SK-N-SH treated with all-trans-retinoic acid at 6 μM for 48 hours (cell line): Measurements from ENCODE around the gene RBM19.
A peak's percentile ranks its signal among the peaks of the same experiment; 100 is the strongest.

ENCODE experiments used
- ATAC-seq: fragments of 200-7000 bp; cut with Tn5 transposase; 3 replicates; pipeline ENCODE4 v1.9.1; 2020; ENCODE audit warnings: mild to moderate bottlenecking, moderate library complexity
- ARNTL ChIP-seq: fragments of 450-650 bp; formaldehyde crosslinking; IDR thresholded peaks from 2 replicates; pipeline ENCODE4 v1.5.0; 2020; ENCODE audit warnings: low read depth, mild to moderate bottlenecking, moderate library complexity, borderline replicate concordance
- BACH2 ChIP-seq: fragments of 250-450 bp; sonication (Bioruptor Pico); IDR thresholded peaks from 2 replicates; pipeline ENCODE4 v1.9.0; 2021; ENCODE audit warnings: mild to moderate bottlenecking, borderline replicate concordance
- CREB5 ChIP-seq: fragments of 250-450 bp; sonication (Bioruptor Pico); IDR thresholded peaks from 2 replicates; pipeline ENCODE4 v1.5.1; 2020; ENCODE audit warnings: low read depth, mild to moderate bottlenecking, moderate library complexity
- CSDC2 ChIP-seq: fragments of 250-450 bp; sonication (Bioruptor Pico); IDR thresholded peaks from 2 replicates; pipeline ENCODE4 v1.5.0; 2020; ENCODE audit warnings: mild to moderate bottlenecking, moderate library complexity
- CSRNP3 ChIP-seq: fragments of 250-450 bp; sonication (Bioruptor Pico); IDR thresholded peaks from 2 replicates; pipeline ENCODE4 v1.5.1; 2021; ENCODE audit warnings: mild to moderate bottlenecking, moderate library complexity
- ESRRG ChIP-seq: fragments of 250-450 bp; sonication (Bioruptor Pico); IDR thresholded peaks from 2 replicates; pipeline ENCODE4 v1.6.1; 2021; ENCODE audit warnings: mild to moderate bottlenecking
- GLIS3 ChIP-seq: fragments of 250-450 bp; sonication (Bioruptor Pico); IDR thresholded peaks from 2 replicates; pipeline ENCODE4 v1.5.0; 2020; ENCODE audit warnings: mild to moderate bottlenecking, moderate library complexity
- OSR1 ChIP-seq: fragments of 250-450 bp; sonication (Bioruptor Pico); IDR thresholded peaks from 2 replicates; pipeline ENCODE4 v1.8.0; 2022; ENCODE audit warnings: moderate library complexity, mild to moderate bottlenecking, inconsistent platforms
- POU6F1 ChIP-seq: fragments of 250-450 bp; sonication (Bioruptor Pico); IDR thresholded peaks from 2 replicates; pipeline ENCODE4 v1.8.0; 2021; ENCODE audit warnings: low read depth, mild to moderate bottlenecking, moderate library complexity, borderline replicate concordance
- PPARA ChIP-seq: fragments of 250-450 bp; sonication (Bioruptor Pico); IDR thresholded peaks from 2 replicates; pipeline ENCODE4 v1.5.0; 2020; ENCODE audit warnings: mild to moderate bottlenecking, borderline replicate concordance
- RARB ChIP-seq: fragments of 250-450 bp; sonication (Bioruptor Pico); IDR thresholded peaks from 2 replicates; pipeline ENCODE4 v1.8.0; 2021; ENCODE audit warnings: mild to moderate bottlenecking, moderate library complexity
- TOX ChIP-seq: fragments of 250-450 bp; sonication (Bioruptor Pico); IDR thresholded peaks from 2 replicates; pipeline ENCODE4 v1.8.0; 2021; ENCODE audit warnings: mild to moderate bottlenecking, moderate library complexity, borderline replicate concordance
- TSHZ2 ChIP-seq: fragments of 250-450 bp; sonication (Bioruptor Pico); IDR thresholded peaks from 2 replicates; pipeline ENCODE4 v1.5.0; 2020; ENCODE audit warnings: mild to moderate bottlenecking, moderate library complexity
- ZFP3 ChIP-seq: fragments of 250-450 bp; sonication (Bioruptor Pico); IDR thresholded peaks from 2 replicates; pipeline ENCODE4 v1.5.0; 2020; ENCODE audit warnings: mild to moderate bottlenecking, moderate library complexity
- ZFP30 ChIP-seq: fragments of 450-650 bp; formaldehyde crosslinking; IDR thresholded peaks from 2 replicates; pipeline ENCODE4 v1.5.0; 2022; ENCODE audit warnings: mild to moderate bottlenecking, moderate library complexity
- ZNF565 ChIP-seq: fragments of 450-650 bp; formaldehyde crosslinking; conservative IDR thresholded peaks from 2 replicates; pipeline ENCODE4 v1.5.0; 2020; ENCODE audit warnings: low read depth, mild to moderate bottlenecking, moderate library complexity

The RBM19 gene

GRCh38 chr12:113842699-113843098, 123.4 kb downstream of the RBM19 start:
- TF ChIP-seq OSR1 (CRISPR knock-in tag) (no peak), ESRRG (CRISPR knock-in tag) (no peak), ZFP30 (CRISPR knock-in tag) (no peak)
- ATAC-seq: no peak

- no peak for TF ChIP-seq CSRNP3 (CRISPR knock-in tag)
- no peak for ATAC-seq
These were observed 124.3 kb downstream of the RBM19 start for GRCh38 chr12:113841786-113842185.

GRCh38 chr12:113840401-113841042, 125.6 kb downstream of the RBM19 start:
- peak; percentile 20; the same call in 1 of the 3 replicates for ATAC-seq
- TF ChIP-seq CSDC2 (CRISPR knock-in tag) (no peak), TSHZ2 (CRISPR knock-in tag) (no peak), TOX (CRISPR knock-in tag) (no peak), CREB5 (CRISPR knock-in tag) (no peak), ESRRG (CRISPR knock-in tag) (no peak), GLIS3 (no peak), ARNTL (CRISPR knock-in tag) (no peak), BACH2 (CRISPR knock-in tag) (no peak), ZNF565 (CRISPR knock-in tag) (no peak), RARB (CRISPR knock-in tag) (no peak), POU6F1 (CRISPR knock-in tag) (no peak), PPARA (no peak), CSRNP3 (CRISPR knock-in tag) (no peak), OSR1 (CRISPR knock-in tag) (no peak), ZFP3 (no peak)
- TF ChIP-seq, all 23 proteins: peak for 0

- no peak for ATAC-seq
- TF ChIP-seq ZNF565 (CRISPR knock-in tag) (no peak), TOX (CRISPR knock-in tag) (no peak)
These were observed 127.2 kb downstream of the RBM19 start for GRCh38 chr12:113838896-113839295.
